Vagina (tissue), 2 donors: ENCODE results near the gene MTMR12.

ENCODE experiments used
- POLR2A ChIP-seq, 2 donors: fragments of 450-650 bp; IDR thresholded peaks; one replicate each; pipeline ENCODE4 v1.6.1; 2017; ENCODE audit warnings: antibody characterized with exemption in 2 of 2, mild to moderate bottlenecking in 2 of 2, moderate library complexity in 2 of 2
- POLR2AphosphoS5 ChIP-seq, 2 donors: sonication (generic); formaldehyde crosslinking; IDR thresholded peaks; one replicate each; pipeline ENCODE4 v1.9.0; 2017; ENCODE audit warnings: antibody characterized with exemption in 2 of 2, mild to moderate bottlenecking in 2 of 2, low read depth in 1 of 2; ENCODE audit not compliant: insufficient read depth in 1 of 2
- TF ChIP-seq, protein P1 (sequence below), 3 experiments: fragments of 450-650 bp in 2 of 3; fragments of 200-600 bp in 1 of 3; sonication (generic) in 1 of 3; IDR thresholded peaks; one replicate each; pipeline ENCODE4 v1.5.1; 2017 to 2019; ENCODE audit warnings: antibody characterized with exemption in 3 of 3, mild to moderate bottlenecking in 2 of 3, moderate library complexity in 2 of 3

DNA sequence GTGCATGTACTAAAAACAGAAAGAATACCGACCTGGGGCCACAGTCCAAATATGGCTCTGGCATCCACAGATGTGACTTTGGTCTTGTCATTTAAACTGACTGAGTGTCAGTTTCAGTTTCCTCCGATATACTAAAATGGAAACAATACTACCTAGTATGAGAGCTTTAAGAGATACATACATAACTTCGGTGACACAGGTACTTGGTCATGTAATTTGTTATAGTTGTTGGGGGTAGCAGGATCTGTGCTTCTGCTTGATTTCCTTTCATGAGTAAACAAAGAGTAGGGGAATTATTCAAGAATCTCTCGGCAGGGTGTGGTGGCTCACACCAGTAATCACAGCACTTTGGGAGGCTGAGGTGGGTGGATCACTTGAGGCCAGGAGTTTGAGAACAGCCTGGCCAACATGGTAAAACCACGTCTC lies 32.1 kb downstream of the MTMR12 start:
- TF ChIP-seq, protein P1, sequence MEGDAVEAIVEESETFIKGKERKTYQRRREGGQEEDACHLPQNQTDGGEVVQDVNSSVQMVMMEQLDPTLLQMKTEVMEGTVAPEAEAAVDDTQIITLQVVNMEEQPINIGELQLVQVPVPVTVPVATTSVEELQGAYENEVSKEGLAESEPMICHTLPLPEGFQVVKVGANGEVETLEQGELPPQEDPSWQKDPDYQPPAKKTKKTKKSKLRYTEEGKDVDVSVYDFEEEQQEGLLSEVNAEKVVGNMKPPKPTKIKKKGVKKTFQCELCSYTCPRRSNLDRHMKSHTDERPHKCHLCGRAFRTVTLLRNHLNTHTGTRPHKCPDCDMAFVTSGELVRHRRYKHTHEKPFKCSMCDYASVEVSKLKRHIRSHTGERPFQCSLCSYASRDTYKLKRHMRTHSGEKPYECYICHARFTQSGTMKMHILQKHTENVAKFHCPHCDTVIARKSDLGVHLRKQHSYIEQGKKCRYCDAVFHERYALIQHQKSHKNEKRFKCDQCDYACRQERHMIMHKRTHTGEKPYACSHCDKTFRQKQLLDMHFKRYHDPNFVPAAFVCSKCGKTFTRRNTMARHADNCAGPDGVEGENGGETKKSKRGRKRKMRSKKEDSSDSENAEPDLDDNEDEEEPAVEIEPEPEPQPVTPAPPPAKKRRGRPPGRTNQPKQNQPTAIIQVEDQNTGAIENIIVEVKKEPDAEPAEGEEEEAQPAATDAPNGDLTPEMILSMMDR (IDR thresholded peaks at IDR 0.05): no peak
- TF ChIP-seq POLR2A (IDR thresholded peaks at IDR 0.05) (no peak), POLR2AphosphoS5 (IDR thresholded peaks at IDR 0.05; ENCODE audit: insufficient read depth in 1 of 2, low read depth in 1 of 2) (no peak)
